Measurements from ENCODE around the gene SAFB. TPM values are rescaled to one million over a fixed set of nuclear protein-coding genes. Genes with fewer than 3 reads are reported as not detected.
"Not testable (repeated sequence)": the region's sequence is repeated elsewhere in the genome, so short reads cannot be mapped to it uniquely, and the experiment has no call there.

Gene SAFB
- total RNA-seq, 1 donor: 140 TPM

GRCh38 chr19:5697890-5698634 lies 75.2 kb downstream of the SAFB start:
- no peaks in the 10 kb centered on the region for H3K4me1 ChIP-seq (ENCODE audit: insufficient read depth, low read length)
- H3K27me3 ChIP-seq (ENCODE audit: insufficient read depth, low read length): no peaks in the 10 kb centered on the region
- no peaks in the 10 kb centered on the region for H3K9me3 ChIP-seq (ENCODE audit: low read depth, low read length)
- no peak overlapping the region for H3K4me3 ChIP-seq (ENCODE audit: low read length)

- Histone ChIP-seq H3K9me3 (ENCODE audit: low read depth, low read length) (no peaks in the 10 kb centered on the region), H3K4me3 (ENCODE audit: low read length) (no peak overlapping the region), H3K27me3 (ENCODE audit: insufficient read depth, low read length) (no peaks in the 10 kb centered on the region), H3K4me1 (ENCODE audit: insufficient read depth, low read length) (no peaks in the 10 kb centered on the region)
These were observed 75.9 kb downstream of the SAFB start for GRCh38 chr19:5698635-5699422.

GRCh38 chr19:5700455-5701092 lies 77.7 kb downstream of the SAFB start:
- Histone ChIP-seq H3K9me3 (ENCODE audit: low read depth, low read length) (no peaks in the 10 kb centered on the region), H3K4me3 (ENCODE audit: low read length) (no peak overlapping the region), H3K4me1 (ENCODE audit: insufficient read depth, low read length) (no peaks in the 10 kb centered on the region), H3K27me3 (ENCODE audit: insufficient read depth, low read length) (no peaks in the 10 kb centered on the region)

GRCh38 chr19:5702053-5702410 lies 79.1 kb downstream of the SAFB start:
- H3K4me1 ChIP-seq (ENCODE audit: insufficient read depth, low read length); H3K27me3 ChIP-seq (ENCODE audit: insufficient read depth, low read length); H3K4me3 ChIP-seq (ENCODE audit: low read length); H3K9me3 ChIP-seq (ENCODE audit: low read depth, low read length): not testable (repeated sequence)

GRCh38 chr19:5703819-5704818 lies 81.2 kb downstream of the SAFB start:
- Histone ChIP-seq H3K4me1 (ENCODE audit: insufficient read depth, low read length) (no peaks in the 10 kb centered on the region), H3K27me3 (ENCODE audit: insufficient read depth, low read length) (no peaks in the 10 kb centered on the region), H3K9me3 (ENCODE audit: low read depth, low read length) (no peaks in the 10 kb centered on the region)

GRCh38 chr19:5705552-5705951 lies 82.7 kb downstream of the SAFB start:
- Histone ChIP-seq H3K4me1 (ENCODE audit: insufficient read depth, low read length) (no peaks in the 10 kb centered on the region), H3K27me3 (ENCODE audit: insufficient read depth, low read length) (no peaks in the 10 kb centered on the region), H3K9me3 (ENCODE audit: low read depth, low read length) (no peaks in the 10 kb centered on the region), H3K4me3 (ENCODE audit: low read length) (no peak overlapping the region)

More at GRCh38 chr19:5703819-5704818, 81.2 kb downstream of the SAFB start:
- H3K4me3 ChIP-seq (ENCODE audit: low read length): no peak overlapping the region

- no peaks in the 10 kb centered on the region for H3K27me3 ChIP-seq (ENCODE audit: insufficient read depth, low read length)
These were observed 84.1 kb downstream of the SAFB start for GRCh38 chr19:5706876-5707573.

GRCh38 chr19:5707576-5708575 lies 85.0 kb downstream of the SAFB start:
- Histone ChIP-seq H3K4me3 (ENCODE audit: low read length) (no peak overlapping the region), H3K9me3 (ENCODE audit: low read depth, low read length) (no peaks in the 10 kb centered on the region), H3K4me1 (ENCODE audit: insufficient read depth, low read length) (no peaks in the 10 kb centered on the region), H3K27me3 (ENCODE audit: insufficient read depth, low read length) (no peaks in the 10 kb centered on the region)

More at GRCh38 chr19:5706876-5707573, 84.1 kb downstream of the SAFB start:
- Histone ChIP-seq H3K9me3 (ENCODE audit: low read depth, low read length) (no peaks in the 10 kb centered on the region), H3K4me1 (ENCODE audit: insufficient read depth, low read length) (no peaks in the 10 kb centered on the region), H3K4me3 (ENCODE audit: low read length) (no peak overlapping the region)

- H3K27me3 ChIP-seq (ENCODE audit: insufficient read depth, low read length): no peaks in the 10 kb centered on the region
- no peaks in the 10 kb centered on the region for H3K4me1 ChIP-seq (ENCODE audit: insufficient read depth, low read length)
- H3K4me3 ChIP-seq (ENCODE audit: low read length): no peak overlapping the region
- no peaks in the 10 kb centered on the region for H3K9me3 ChIP-seq (ENCODE audit: low read depth, low read length)
These were observed 88.1 kb downstream of the SAFB start for GRCh38 chr19:5711025-5711424.

GRCh38 chr19:5711713-5712161 lies 88.9 kb downstream of the SAFB start:
- Histone ChIP-seq H3K4me1 (ENCODE audit: insufficient read depth, low read length) (no peaks in the 10 kb centered on the region), H3K4me3 (ENCODE audit: low read length) (no peak overlapping the region), H3K27me3 (ENCODE audit: insufficient read depth, low read length) (no peaks in the 10 kb centered on the region), H3K9me3 (ENCODE audit: low read depth, low read length) (no peaks in the 10 kb centered on the region)

GRCh38 chr19:5713228-5713627 lies 90.3 kb downstream of the SAFB start:
- Histone ChIP-seq H3K9me3 (ENCODE audit: low read depth, low read length) (no peaks in the 10 kb centered on the region), H3K4me3 (ENCODE audit: low read length) (no peak overlapping the region)

GRCh38 chr19:5714816-5715215 lies 91.9 kb downstream of the SAFB start:
- Histone ChIP-seq H3K4me1 (ENCODE audit: insufficient read depth, low read length) (peaks cover 21% of the 10 kb centered on the region), H3K27me3 (ENCODE audit: insufficient read depth, low read length) (no peaks in the 10 kb centered on the region), H3K9me3 (ENCODE audit: low read depth, low read length) (no peaks in the 10 kb centered on the region), H3K4me3 (ENCODE audit: low read length) (no peak overlapping the region)

More at GRCh38 chr19:5713228-5713627, 90.3 kb downstream of the SAFB start:
- H3K4me1 ChIP-seq (ENCODE audit: insufficient read depth, low read length): peaks cover 7% of the 10 kb centered on the region
- no peaks in the 10 kb centered on the region for H3K27me3 ChIP-seq (ENCODE audit: insufficient read depth, low read length)
